ENCODE results near the gene SIGLECL1.

DNA sequence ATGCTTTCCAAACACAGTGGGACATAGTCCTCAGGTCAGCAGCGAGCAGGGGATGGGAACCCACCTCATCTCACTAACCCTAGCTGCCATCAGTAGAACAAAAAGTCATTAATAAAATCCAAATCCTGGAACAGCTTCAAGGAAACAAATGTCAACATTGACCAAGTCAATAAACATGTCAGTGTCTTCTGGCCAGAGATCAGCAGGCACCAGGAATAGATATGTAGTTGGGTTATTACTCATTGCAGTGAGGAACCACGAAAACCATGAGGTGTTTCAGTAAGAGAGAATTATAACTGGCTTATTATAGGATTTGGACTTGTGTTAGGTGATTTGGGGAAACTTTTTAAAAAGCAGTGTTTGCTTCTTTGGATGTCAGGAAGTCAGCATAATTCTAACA lies 43.1 kb upstream of the SIGLECL1 start:
- TF ChIP-seq, protein P1, sequence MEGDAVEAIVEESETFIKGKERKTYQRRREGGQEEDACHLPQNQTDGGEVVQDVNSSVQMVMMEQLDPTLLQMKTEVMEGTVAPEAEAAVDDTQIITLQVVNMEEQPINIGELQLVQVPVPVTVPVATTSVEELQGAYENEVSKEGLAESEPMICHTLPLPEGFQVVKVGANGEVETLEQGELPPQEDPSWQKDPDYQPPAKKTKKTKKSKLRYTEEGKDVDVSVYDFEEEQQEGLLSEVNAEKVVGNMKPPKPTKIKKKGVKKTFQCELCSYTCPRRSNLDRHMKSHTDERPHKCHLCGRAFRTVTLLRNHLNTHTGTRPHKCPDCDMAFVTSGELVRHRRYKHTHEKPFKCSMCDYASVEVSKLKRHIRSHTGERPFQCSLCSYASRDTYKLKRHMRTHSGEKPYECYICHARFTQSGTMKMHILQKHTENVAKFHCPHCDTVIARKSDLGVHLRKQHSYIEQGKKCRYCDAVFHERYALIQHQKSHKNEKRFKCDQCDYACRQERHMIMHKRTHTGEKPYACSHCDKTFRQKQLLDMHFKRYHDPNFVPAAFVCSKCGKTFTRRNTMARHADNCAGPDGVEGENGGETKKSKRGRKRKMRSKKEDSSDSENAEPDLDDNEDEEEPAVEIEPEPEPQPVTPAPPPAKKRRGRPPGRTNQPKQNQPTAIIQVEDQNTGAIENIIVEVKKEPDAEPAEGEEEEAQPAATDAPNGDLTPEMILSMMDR (conservative IDR thresholded peaks at IDR 0.05): no peak
- TF ChIP-seq ZFX (IDR thresholded peaks at IDR 0.05): no peak

Measured in C4-2B (cell line).